Heart left ventricle (tissue), 13 donors: ENCODE data around the gene NRCAM.
"Not testable (repeated sequence)": the region's sequence is repeated elsewhere in the genome, so short reads cannot be mapped to it uniquely, and the experiment has no call there.

Source experiments
- CTCF ChIP-seq, 12 donors: fragments of 200-600 bp; sonication (generic) in 4 of 12; IDR thresholded peaks; one replicate each; pipeline versions ENCODE4 v1.5.0 to v1.8.0; 2018 to 2022; ENCODE audit warnings: antibody characterized with exemption in 12 of 12, mild to moderate bottlenecking in 5 of 12
- POLR2A ChIP-seq, 2 donors: fragments of 450-650 bp; IDR thresholded peaks; one replicate each; pipeline ENCODE4 v1.6.1; 2017; ENCODE audit warnings: antibody characterized with exemption in 2 of 2, mild to moderate bottlenecking in 2 of 2, moderate library complexity in 2 of 2
- donor health status: ischemic (EF 13 %, LVEDD 7.1; RV severe dilation, severe dysfunction).
- donor health status: DM: no; HTN: yes; CAD: no.
- donor health status: DM: no; HTN: no; CAD: no.
- donor health status: ischemic (EF 25% LVEDD 6.9; RV normal size, moderate dysfunction).
- donor health status: ischemic (EF 25% LVEDD 5.7; RV mildly dilated, moderate dysfunction).
- donor health status: ischemic (EF 35%, LVEDD 5.7; RV mildly dilated, moderate dysfunction).
- donor health status: nonischemic (EF 11% LVEDD 7.7; RV severe dilation, severe dysfunction).
- donor health status: DM: yes; HTN: yes; CAD: no.
- donor health status: PGD.
- donor health status: ischemic (EF 29% LVEDD 5.4; RV normal size, mild dysfunction).
- donor health status: nonischemic (EF 23%, LVEDD 6.1; RV moderate dilation, normal function).

GRCh38 chr7:108504576-108504975, 48.3 kb upstream of the NRCAM start:
- TF ChIP-seq POLR2A, CTCF (IDR thresholded peaks at IDR 0.05): not testable (repeated sequence)
